Caco-2 (cell line): ENCODE measurements around the gene IL21R. TPM values are rescaled to one million over a fixed set of nuclear protein-coding genes. Genes with fewer than 3 reads are reported as not detected.
A peak's percentile ranks its signal among the peaks of the same experiment; 100 is the strongest.

Experiments
- BruUV-seq: library from RNA; stranded (reverse); fragments of 400-500 nt; replicated peaks from 2 replicates; lab custom pipeline; 2021; lab: Mats Ljungman, UMichigan
- CTCF ChIA-PET: fragments of 300-600 bp; sonication (Branson Sonifier 250); formaldehyde crosslinking; loops from one replicate; lab custom pipeline; 2022; ENCODE audit warnings: antibody characterized with exemption; lab: Charles Lee
- POLR2A ChIA-PET: fragments of 300-600 bp; sonication (Branson Sonifier 250); formaldehyde crosslinking; loops from one replicate; lab custom pipeline; 2022; ENCODE audit warnings: antibody characterized with exemption; lab: Charles Lee
- DNase-seq, 2 experiments: peaks; one replicate each; pipeline versions ENCODE4 v3.0.0 to v3.0.0-alpha.2; 2020 to 2022
- H3K27me3 ChIP-seq: replicated peaks from 2 replicates; pipeline ENCODE4 v1.6.0; 2011; ENCODE audit warnings: low read length; ENCODE audit not compliant: control insufficient read depth, insufficient read depth
- H3K36me3 ChIP-seq: 2 replicates; pipeline ENCODE4 v1.5.1; 2011; ENCODE audit warnings: low read length; ENCODE audit not compliant: control insufficient read depth, insufficient read depth
- H3K4me1 ChIP-seq: fragments of 250-450 bp; sonication (Bioruptor Pico); 2 replicates; pipeline ENCODE4 v1.5.1; 2020; ENCODE audit warnings: mild to moderate bottlenecking
- H3K4me3 ChIP-seq: 2 replicates; pipeline ENCODE4 v1.5.1; 2011; ENCODE audit warnings: low read depth, mild to moderate bottlenecking, control low read depth, low read length
- H3K9me3 ChIP-seq: fragments of 250-450 bp; sonication (Bioruptor Pico); 2 replicates; pipeline ENCODE4 v1.5.1; 2020; ENCODE audit warnings: mild to moderate bottlenecking, moderate library complexity
- H3K27ac Mint-ChIP-seq: one replicate; pipeline ENCODE4 v1.8.0; 2022; ENCODE audit warnings: mixed read lengths; ENCODE audit not compliant: unreplicated experiment
- H3K27me3 Mint-ChIP-seq: one replicate; pipeline ENCODE4 v1.8.0; 2022; ENCODE audit warnings: mixed read lengths; ENCODE audit not compliant: insufficient read depth, unreplicated experiment
- H3K36me3 Mint-ChIP-seq: one replicate; pipeline ENCODE4 v1.8.0; 2022; ENCODE audit warnings: mild to moderate bottlenecking, mixed read lengths; ENCODE audit not compliant: insufficient read depth, unreplicated experiment
- H3K4me1 Mint-ChIP-seq: one replicate; pipeline ENCODE4 v1.8.0; 2022; ENCODE audit warnings: low read depth, mixed read lengths; ENCODE audit not compliant: unreplicated experiment
- H3K4me3 Mint-ChIP-seq: one replicate; pipeline ENCODE4 v1.8.0; 2022; ENCODE audit warnings: mild to moderate bottlenecking, moderate library complexity, mixed read lengths; ENCODE audit not compliant: unreplicated experiment
- H3K9me3 Mint-ChIP-seq: one replicate; pipeline ENCODE4 v1.8.0; 2022; ENCODE audit warnings: mixed read lengths; ENCODE audit not compliant: unreplicated experiment
- CTCF ChIP-seq, 2 experiments: fragments of 200-600 bp in 1 of 2; IDR thresholded peaks; 1 replicate in 1 of 2; 2 replicates in 1 of 2; pipeline versions ENCODE4 v1.5.1 to v1.8.0; 2011 to 2022; ENCODE audit warnings: antibody characterized with exemption in 1 of 2, control low read depth in 1 of 2, inconsistent platforms in 1 of 2, low read depth in 1 of 2, low read length in 1 of 2, mild to moderate bottlenecking in 1 of 2, moderate library complexity in 1 of 2; ENCODE audit not compliant: insufficient read depth in 1 of 2, severe bottlenecking in 1 of 2, unreplicated experiment in 1 of 2
- intact Hi-C: fragments of 100-400 bp; cut with micrococcal nuclease; formaldehyde crosslinking; loops from one replicate; pipeline ENCODE4 v1.10.0; 2022; ENCODE audit not compliant: unreplicated experiment
- total RNA-seq: library from RNA; stranded (reverse); gene quantifications from 2 replicates; pipeline ENCODE4 v1.2.3, GENCODE V29; 2022

The IL21R gene
- total RNA-seq, 1 experiment from 2014 or later = 0.07 TPM

- Histone ChIP-seq H3K27me3 (no peaks in the 10 kb centered on the region), H3K9me3 (peaks cover 17% of the 10 kb centered on the region; the same call in 1 of the 2 replicates), H3K4me1 (no peaks in the 10 kb centered on the region), H3K4me3 (no peak overlapping the region), H3K36me3 (no peaks in the 10 kb centered on the region)
- no peak for TF ChIP-seq CTCF (IDR thresholded peaks at IDR 0.05; ENCODE audit: insufficient read depth in 1 of 2, low read depth in 1 of 2, low read length in 1 of 2, severe bottlenecking in 1 of 2, unreplicated experiment in 1 of 2)
- Mint-ChIP-seq H3K27me3 (no peaks in the 10 kb centered on the region), H3K4me3 (no peak overlapping the region), H3K36me3 (no peaks in the 10 kb centered on the region), H3K27ac (no peak overlapping the region), H3K4me1 (peaks cover 6% of the 10 kb centered on the region), H3K9me3 (peaks cover 31% of the 10 kb centered on the region)
- ChIA-PET CTCF (no interaction called here), POLR2A (no interaction called here)
- BruUV-seq = no TSS peak
- no peak for DNase-seq
- intact Hi-C loops = no loop called here
These were observed 8.8 kb downstream of the IL21R start for GRCh38 chr16:27410761-27411160.

GRCh38 chr16:27413956-27414355, 12.0 kb downstream of the IL21R start:
- Mint-ChIP-seq H3K4me3 (no peak overlapping the region), H3K27me3 (no peaks in the 10 kb centered on the region), H3K4me1 (no peaks in the 10 kb centered on the region), H3K27ac (no peak overlapping the region), H3K9me3 (peaks cover 31% of the 10 kb centered on the region), H3K36me3 (no peaks in the 10 kb centered on the region)
- Histone ChIP-seq H3K27me3 (no peaks in the 10 kb centered on the region), H3K36me3 (no peaks in the 10 kb centered on the region), H3K4me1 (no peaks in the 10 kb centered on the region), H3K4me3 (no peak overlapping the region), H3K9me3 (peaks cover 17% of the 10 kb centered on the region; the same call in 1 of the 2 replicates)
- ChIA-PET CTCF (no interaction called here), POLR2A (no interaction called here)
- BruUV-seq = no TSS peak
- no peak for TF ChIP-seq CTCF (IDR thresholded peaks at IDR 0.05; ENCODE audit: insufficient read depth in 1 of 2, low read depth in 1 of 2, low read length in 1 of 2, severe bottlenecking in 1 of 2, unreplicated experiment in 1 of 2)
- intact Hi-C loops = no loop called here
- DNase-seq = no peak

GRCh38 chr16:27414788-27415431, 12.9 kb downstream of the IL21R start:
- no peak for DNase-seq
- no TSS peak for BruUV-seq
- POLR2A ChIA-PET = no interaction called here

More at GRCh38 chr16:27414788-27415431, 12.9 kb downstream of the IL21R start:
- H3K27me3 ChIP-seq = no peaks in the 10 kb centered on the region
- H3K27me3 Mint-ChIP-seq = no peaks in the 10 kb centered on the region
- H3K4me1 Mint-ChIP-seq = no peaks in the 10 kb centered on the region
- no peak overlapping the region for H3K4me3 ChIP-seq
- no peaks in the 10 kb centered on the region for H3K36me3 Mint-ChIP-seq
- H3K9me3 ChIP-seq = peaks cover 13% of the 10 kb centered on the region; the same call in 1 of the 2 replicates
- no peaks in the 10 kb centered on the region for H3K36me3 ChIP-seq
- no peak for TF ChIP-seq CTCF (IDR thresholded peaks at IDR 0.05; ENCODE audit: insufficient read depth in 1 of 2, low read depth in 1 of 2, low read length in 1 of 2, severe bottlenecking in 1 of 2, unreplicated experiment in 1 of 2)
- no peak overlapping the region for H3K27ac Mint-ChIP-seq
- no peaks in the 10 kb centered on the region for H3K4me1 ChIP-seq
- intact Hi-C loops = no loop called here
- H3K4me3 Mint-ChIP-seq = peak overlapping the region; percentile 58
- CTCF ChIA-PET = no interaction called here
- peaks cover 31% of the 10 kb centered on the region for H3K9me3 Mint-ChIP-seq
